WERI-Rb-1 (cell line): ENCODE data around the gene FOXN3.

Experiments used
- DNase-seq: peaks from one replicate; pipeline ENCODE4 v3.0.0-alpha.2; 2020
- H3K27ac ChIP-seq: fragments of 250-450 bp; sonication (Bioruptor Pico); 2 replicates; pipeline ENCODE4 v1.5.1; 2020; ENCODE audit warnings: mild to moderate bottlenecking, moderate library complexity
- H3K27me3 ChIP-seq: fragments of 250-450 bp; sonication (Bioruptor Pico); 2 replicates; pipeline ENCODE4 v1.5.1; 2021; ENCODE audit warnings: mild to moderate bottlenecking, low read depth, moderate library complexity; ENCODE audit not compliant: insufficient read depth, severe bottlenecking
- H3K36me3 ChIP-seq: fragments of 250-450 bp; sonication (Bioruptor Pico); 2 replicates; pipeline ENCODE4 v1.5.1; 2020; ENCODE audit warnings: mild to moderate bottlenecking, moderate library complexity
- H3K4me3 ChIP-seq: 2 replicates; pipeline ENCODE4 v1.5.1; 2011; ENCODE audit warnings: low read depth, mild to moderate bottlenecking, control low read depth, low read length
- H3K9me3 ChIP-seq: fragments of 250-450 bp; sonication (Bioruptor Pico); 2 replicates; pipeline ENCODE4 v1.5.1; 2021; ENCODE audit warnings: mild to moderate bottlenecking, moderate library complexity; ENCODE audit not compliant: severe bottlenecking
- CTCF ChIP-seq: IDR thresholded peaks from 2 replicates; pipeline ENCODE4 v1.5.1; 2011; ENCODE audit warnings: low read depth, mild to moderate bottlenecking, control low read depth, inconsistent platforms, low read length

FOXN3 gene

GRCh38 chr14:89139404-89140247 is 277.4 kb downstream of the FOXN3 start:
- no peak overlapping the region for H3K27ac ChIP-seq
- no peak for DNase-seq
- no peaks in the 10 kb centered on the region for H3K36me3 ChIP-seq
- no peaks in the 10 kb centered on the region for H3K9me3 ChIP-seq
- no peak overlapping the region for H3K4me3 ChIP-seq
- no peak for TF ChIP-seq CTCF
- H3K27me3 ChIP-seq = no peaks in the 10 kb centered on the region

GRCh38 chr14:89138846-89139245 is 278.2 kb downstream of the FOXN3 start:
- Histone ChIP-seq H3K36me3 (no peaks in the 10 kb centered on the region), H3K27me3 (no peaks in the 10 kb centered on the region), H3K27ac (no peak overlapping the region), H3K4me3 (no peak overlapping the region), H3K9me3 (no peaks in the 10 kb centered on the region)
- no peak for TF ChIP-seq CTCF
- DNase-seq = no peak

- no peaks in the 10 kb centered on the region for H3K36me3 ChIP-seq
- no peak for DNase-seq
- no peak overlapping the region for H3K27ac ChIP-seq
- H3K27me3 ChIP-seq = no peaks in the 10 kb centered on the region
- no peak overlapping the region for H3K4me3 ChIP-seq
- no peak for TF ChIP-seq CTCF
- H3K9me3 ChIP-seq = no peaks in the 10 kb centered on the region
Observed at GRCh38 chr14:89137526-89138163, 279.4 kb downstream of the FOXN3 start.

- no peaks in the 10 kb centered on the region for H3K36me3 ChIP-seq
- H3K9me3 ChIP-seq = no peaks in the 10 kb centered on the region
- no peak for DNase-seq
- no peaks in the 10 kb centered on the region for H3K27me3 ChIP-seq
- H3K27ac ChIP-seq = no peak overlapping the region
- no peak for TF ChIP-seq CTCF
- H3K4me3 ChIP-seq = no peak overlapping the region
Observed at GRCh38 chr14:89136587-89136986, 280.4 kb downstream of the FOXN3 start.

- DNase-seq = no peak
- H3K27me3 ChIP-seq = no peaks in the 10 kb centered on the region
- TF ChIP-seq CTCF = no peak
Observed at GRCh38 chr14:89134640-89135039, 282.4 kb downstream of the FOXN3 start.

More at GRCh38 chr14:89134640-89135039, 282.4 kb downstream of the FOXN3 start:
- H3K4me3 ChIP-seq = no peak overlapping the region
- H3K27ac ChIP-seq = no peak overlapping the region
- H3K36me3 ChIP-seq = no peaks in the 10 kb centered on the region
- no peaks in the 10 kb centered on the region for H3K9me3 ChIP-seq
